SJCRH30 (cell line): ENCODE data around the gene LEPROT. TPM values are rescaled to one million over a fixed set of nuclear protein-coding genes. Genes with fewer than 3 reads are reported as not detected.
A peak's percentile ranks its signal among the peaks of the same experiment; 100 is the strongest.

Experiments used
- DNase-seq, 2 experiments: peaks; one replicate each; pipeline ENCODE4 v3.0.0-alpha.2; 2015 to 2020
- H3K27ac ChIP-seq: fragments of 250-450 bp; sonication (Bioruptor Pico); 2 replicates; pipeline ENCODE4 v1.5.1; 2020; ENCODE audit warnings: mild to moderate bottlenecking, moderate library complexity
- H3K27me3 ChIP-seq: fragments of 250-450 bp; sonication (Bioruptor Pico); 2 replicates; pipeline ENCODE4 v1.5.1; 2020; ENCODE audit warnings: mild to moderate bottlenecking, moderate library complexity
- H3K36me3 ChIP-seq: fragments of 250-450 bp; sonication (Bioruptor Pico); 2 replicates; pipeline ENCODE4 v1.5.1; 2020; ENCODE audit warnings: mild to moderate bottlenecking, moderate library complexity
- H3K4me1 ChIP-seq: fragments of 250-450 bp; sonication (Bioruptor Pico); 2 replicates; pipeline ENCODE4 v1.5.1; 2020; ENCODE audit warnings: mild to moderate bottlenecking, moderate library complexity
- H3K4me3 ChIP-seq: fragments of 250-450 bp; sonication (Bioruptor Pico); 2 replicates; pipeline ENCODE4 v1.5.1; 2020; ENCODE audit warnings: mild to moderate bottlenecking, moderate library complexity
- H3K9me3 ChIP-seq: fragments of 250-450 bp; sonication (Bioruptor Pico); replicated peaks from 2 replicates; pipeline ENCODE4 v1.5.1; 2020; ENCODE audit warnings: mild to moderate bottlenecking, moderate library complexity
- total RNA-seq: library from RNA; depleted of rRNA; stranded (reverse); fragments of >200 nt; shearing (Covaris generic); gene quantifications from 2 replicates; pipeline ENCODE4 v1.2.3, GENCODE V29; 2014; rRNA removed

The LEPROT gene
- total RNA-seq, 1 experiment from 2014 or later, result 27.2 TPM

DNA sequence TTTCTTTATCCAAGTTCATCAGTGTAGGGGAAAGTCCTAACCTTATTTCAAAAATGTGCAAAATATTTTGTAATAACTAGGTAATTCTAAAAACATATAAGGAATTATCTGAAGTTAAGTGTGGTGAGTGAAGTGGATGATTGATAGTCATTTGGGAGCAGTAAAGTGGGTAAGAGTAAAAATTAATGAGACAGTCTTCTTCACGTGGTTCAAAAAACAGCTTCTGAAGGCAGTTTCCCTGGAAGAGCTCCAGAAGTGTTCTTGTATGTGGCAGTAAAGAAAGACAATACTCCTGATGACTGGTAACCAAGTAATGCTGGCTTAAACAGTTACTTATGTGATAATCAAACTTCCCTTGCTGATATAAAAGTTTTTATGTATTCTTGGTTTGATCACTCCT is 50.3 kb downstream of the LEPROT start:
- Histone ChIP-seq H3K4me3 (no peak overlapping the region), H3K9me3 (no peaks in the 10 kb centered on the region), H3K27ac (no peak overlapping the region), H3K27me3 (no peaks in the 10 kb centered on the region), H3K4me1 (peaks cover 17% of the 10 kb centered on the region), H3K36me3 (no peaks in the 10 kb centered on the region)
- no peak for DNase-seq

DNA sequence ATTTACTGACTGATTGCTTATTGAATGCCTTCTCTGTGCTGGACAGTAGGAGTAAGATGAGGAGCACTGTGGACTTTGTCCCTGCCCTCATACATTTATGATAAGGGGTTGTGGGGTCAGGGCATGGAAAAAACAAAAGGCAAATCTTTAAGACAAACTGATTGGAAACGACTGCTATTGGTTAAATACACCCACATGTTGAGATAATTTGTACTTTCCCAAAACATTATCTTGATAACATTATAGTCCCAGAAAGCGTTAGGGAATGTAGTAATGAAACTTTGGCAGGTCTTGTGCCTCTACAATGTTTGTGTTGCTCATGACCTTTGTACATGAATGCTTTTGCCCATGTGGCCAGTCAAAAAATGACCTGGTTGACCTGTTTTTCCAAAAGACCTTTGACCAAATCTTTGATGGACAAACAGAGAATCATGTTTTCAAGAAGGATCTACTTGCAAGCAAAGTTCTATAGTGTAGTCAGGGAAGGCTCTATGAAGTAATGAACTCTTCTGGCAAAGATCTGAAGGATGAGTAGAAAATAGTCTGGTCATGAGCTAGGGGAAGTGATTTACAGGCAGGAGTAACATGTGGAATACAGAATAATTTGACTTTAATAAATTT is 50.9 kb downstream of the LEPROT start:
- no peaks in the 10 kb centered on the region for H3K9me3 ChIP-seq
- no peaks in the 10 kb centered on the region for H3K36me3 ChIP-seq
- H3K27me3 ChIP-seq, result no peaks in the 10 kb centered on the region
- no peak overlapping the region for H3K27ac ChIP-seq
- H3K4me1 ChIP-seq, result peaks cover 17% of the 10 kb centered on the region
- DNase-seq, result no peak
- no peak overlapping the region for H3K4me3 ChIP-seq

DNA sequence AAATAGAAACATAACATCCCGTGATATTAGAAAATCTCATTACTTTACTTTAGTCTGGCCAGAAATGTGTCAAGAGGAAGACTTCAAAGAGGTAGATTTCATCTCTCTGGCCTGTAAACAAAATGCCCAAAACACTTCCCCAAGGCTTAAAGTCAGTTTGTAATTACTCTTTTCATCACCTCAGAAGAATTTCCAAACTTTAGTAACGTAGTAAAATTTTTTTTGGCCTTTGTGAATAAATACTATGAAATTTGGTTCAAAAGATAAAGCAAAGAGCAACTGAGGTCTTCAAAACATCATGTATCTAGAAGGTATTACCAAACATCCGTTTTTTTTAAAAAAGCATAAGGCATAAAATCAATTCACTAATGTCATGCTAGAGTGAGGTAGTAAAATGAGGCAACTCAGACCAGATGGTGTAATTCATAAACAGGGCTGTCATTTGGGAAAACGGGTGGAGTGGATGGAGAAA is 51.4 kb downstream of the LEPROT start:
- peak in 1 of 2 experiments; percentile 18 for DNase-seq
- Histone ChIP-seq H3K9me3 (no peaks in the 10 kb centered on the region), H3K27ac (no peak overlapping the region), H3K36me3 (no peaks in the 10 kb centered on the region), H3K27me3 (no peaks in the 10 kb centered on the region), H3K4me3 (no peak overlapping the region), H3K4me1 (peaks cover 17% of the 10 kb centered on the region)

DNA sequence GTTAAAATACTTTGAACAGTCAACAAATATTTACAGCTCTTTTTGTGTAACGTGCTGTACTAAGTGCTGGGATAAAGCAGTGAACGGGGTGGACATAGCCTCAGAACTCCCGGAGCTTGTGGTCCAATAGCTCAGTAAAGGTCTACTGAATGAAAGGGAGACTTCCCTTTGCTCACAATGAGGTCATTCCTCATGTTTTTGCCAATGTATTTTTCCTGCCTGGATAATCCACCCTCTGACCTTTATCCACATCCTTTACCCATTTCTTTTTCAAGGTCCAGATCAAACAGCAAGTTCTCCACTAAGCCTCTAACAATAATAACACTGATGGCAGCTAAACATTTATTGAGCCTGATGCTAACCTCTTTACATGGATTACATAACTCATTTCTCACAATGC is 55.9 kb downstream of the LEPROT start:
- no peaks in the 10 kb centered on the region for H3K27me3 ChIP-seq
- H3K4me1 ChIP-seq, result peaks cover 4% of the 10 kb centered on the region; the same call in 1 of the 2 replicates
- no peak overlapping the region for H3K27ac ChIP-seq
- no peak overlapping the region for H3K4me3 ChIP-seq
- H3K36me3 ChIP-seq, result no peaks in the 10 kb centered on the region
- DNase-seq, result no peak
- H3K9me3 ChIP-seq, result no peaks in the 10 kb centered on the region

DNA sequence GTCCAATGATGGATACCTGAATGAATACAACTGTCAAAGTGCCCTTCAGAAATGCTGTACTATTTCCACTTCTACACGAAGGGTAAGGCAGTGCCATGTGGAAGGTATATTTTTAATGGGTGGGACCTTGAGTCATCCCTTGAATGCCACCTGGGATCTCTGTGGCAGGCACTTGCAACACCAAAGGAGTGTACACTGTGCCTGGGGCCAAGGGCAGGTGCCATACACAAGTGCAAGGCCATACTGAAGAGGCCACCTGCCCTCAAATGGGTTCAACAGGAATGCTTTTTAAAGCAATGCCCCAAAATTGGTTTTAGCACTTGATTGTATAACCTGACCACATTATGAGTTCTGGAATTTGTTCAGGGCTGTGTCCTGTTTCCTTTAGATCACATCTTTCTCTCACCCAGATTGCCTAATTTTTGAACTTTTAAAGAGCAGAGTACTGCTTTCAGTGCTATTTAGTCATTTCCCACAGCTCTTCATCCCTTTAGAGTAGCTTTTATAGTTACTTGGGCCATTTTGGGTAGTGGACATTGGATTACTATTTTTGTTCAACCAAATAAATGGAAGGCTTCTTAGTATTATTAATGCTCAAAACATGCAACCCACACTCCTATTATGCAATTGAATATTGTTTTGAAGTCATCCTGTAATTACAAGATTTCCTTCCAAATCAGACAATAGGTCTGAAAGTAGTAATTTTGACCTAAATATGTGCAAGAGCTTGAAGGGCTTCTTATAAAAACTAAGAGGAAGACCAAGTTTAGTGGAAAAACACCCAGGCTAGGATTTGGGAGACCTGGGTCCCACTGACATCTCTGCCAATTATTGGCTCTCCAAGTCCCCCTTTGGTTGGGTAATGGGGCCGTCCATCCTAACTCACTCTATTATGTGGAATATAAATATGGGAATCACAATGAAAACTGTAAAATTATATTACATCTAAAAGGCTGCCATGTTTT is 57.2 kb downstream of the LEPROT start:
- DNase-seq, result no peak
- Histone ChIP-seq H3K9me3 (no peaks in the 10 kb centered on the region), H3K36me3 (no peaks in the 10 kb centered on the region), H3K27me3 (no peaks in the 10 kb centered on the region), H3K4me1 (no peaks in the 10 kb centered on the region), H3K4me3 (no peak overlapping the region), H3K27ac (no peak overlapping the region)

DNA sequence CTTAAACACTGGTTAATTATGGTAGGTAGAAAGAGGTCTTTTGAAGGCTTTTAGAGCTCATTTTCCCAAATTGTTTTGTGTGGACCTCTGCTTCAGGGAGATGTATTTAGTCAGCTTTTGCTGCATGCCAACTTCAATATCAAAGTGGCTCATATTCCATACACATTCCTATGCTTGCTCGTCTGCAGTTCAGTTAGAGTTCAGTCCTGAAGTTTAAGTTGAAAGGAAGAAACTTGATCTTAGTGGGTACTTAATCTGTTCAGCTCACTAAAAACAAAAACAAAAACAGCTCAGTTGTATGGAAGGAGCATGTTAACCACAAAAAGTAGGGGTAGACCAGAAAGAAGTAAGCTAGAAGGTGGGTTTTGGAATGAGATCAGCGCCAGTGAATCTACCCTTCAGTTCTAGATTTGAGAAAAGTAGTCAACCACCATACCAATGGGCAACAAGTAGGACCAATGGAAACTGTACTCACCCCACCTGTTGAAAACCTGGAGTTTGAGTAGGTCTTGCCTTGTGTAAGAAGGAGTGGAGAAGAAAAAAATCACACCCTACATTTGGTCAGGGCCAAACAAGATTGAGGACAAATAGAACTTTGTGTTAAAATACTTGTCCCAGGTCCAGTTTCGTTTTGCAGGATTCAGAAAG is 58.0 kb downstream of the LEPROT start:
- Histone ChIP-seq H3K36me3 (no peaks in the 10 kb centered on the region), H3K27ac (no peak overlapping the region), H3K4me3 (no peak overlapping the region), H3K9me3 (no peaks in the 10 kb centered on the region), H3K4me1 (no peaks in the 10 kb centered on the region), H3K27me3 (no peaks in the 10 kb centered on the region)
- DNase-seq, result no peak

DNA sequence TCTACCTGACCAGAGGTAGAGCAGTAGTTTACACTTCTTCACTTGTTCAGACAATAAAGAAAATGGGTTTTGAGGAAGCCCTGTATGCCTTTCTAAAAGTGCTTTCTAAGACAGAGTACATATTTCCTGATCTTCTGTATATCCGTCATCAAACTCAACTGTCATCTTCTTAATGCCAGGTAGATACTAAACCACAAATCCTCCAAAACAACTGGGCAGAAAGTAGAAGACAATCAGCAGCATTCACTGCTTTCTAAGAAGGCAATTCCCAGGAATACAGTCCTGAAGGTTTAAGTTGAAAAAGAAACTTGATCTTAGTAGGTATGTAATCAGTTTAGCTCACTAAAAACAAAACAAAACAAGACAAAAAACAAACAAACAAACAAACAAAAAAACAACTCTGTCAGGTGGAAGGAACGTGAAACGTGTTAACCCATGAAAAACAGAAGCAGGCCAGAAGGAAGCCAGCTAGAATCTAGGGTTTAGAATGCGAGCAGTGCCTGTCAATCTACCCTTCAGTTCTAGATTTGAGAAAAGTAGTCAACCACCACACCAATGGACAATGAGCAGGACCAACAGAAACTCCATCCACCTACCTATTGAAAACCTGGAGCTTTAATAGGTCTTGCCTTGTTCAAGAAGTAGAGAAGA is 59.2 kb downstream of the LEPROT start:
- H3K9me3 ChIP-seq, result no peaks in the 10 kb centered on the region
- H3K4me1 ChIP-seq, result no peaks in the 10 kb centered on the region
- DNase-seq, result no peak
- no peak overlapping the region for H3K27ac ChIP-seq
- H3K36me3 ChIP-seq, result no peaks in the 10 kb centered on the region
- H3K4me3 ChIP-seq, result no peak overlapping the region
- no peaks in the 10 kb centered on the region for H3K27me3 ChIP-seq

DNA sequence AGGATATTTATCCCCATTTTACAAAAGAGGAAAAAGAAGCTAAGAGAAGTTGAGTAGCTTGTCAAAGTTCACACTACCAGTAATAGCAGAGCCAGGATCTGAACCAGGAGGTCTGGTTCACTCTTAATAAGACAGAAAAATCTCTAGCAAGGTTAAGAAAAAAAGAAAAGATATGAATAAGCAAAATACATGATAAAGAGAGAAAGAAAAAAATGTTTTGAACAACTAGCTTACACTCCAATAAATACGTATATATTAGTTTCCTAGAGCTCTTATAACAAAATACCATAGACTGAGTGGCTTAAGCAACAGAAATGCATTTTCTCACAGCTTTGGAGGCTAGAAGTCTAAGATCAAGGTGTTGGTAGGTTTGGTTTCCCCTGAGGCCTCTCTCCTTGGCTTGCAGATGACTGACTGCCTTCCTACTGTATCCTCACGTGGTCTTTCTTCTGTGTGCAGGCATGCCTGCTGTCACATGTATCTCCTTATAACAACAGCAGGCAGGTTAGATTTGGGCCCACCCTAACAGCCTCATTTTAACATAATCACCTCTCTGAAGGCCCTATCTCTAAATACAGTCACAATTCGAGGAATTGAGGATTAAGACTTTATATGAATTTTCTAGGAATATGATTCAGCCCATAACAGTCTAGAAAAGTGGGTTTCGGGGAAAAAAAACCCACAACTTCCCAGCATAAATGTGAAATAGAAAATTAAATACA is 60.4 kb downstream of the LEPROT start:
- no peaks in the 10 kb centered on the region for H3K27me3 ChIP-seq
- H3K4me1 ChIP-seq, result no peaks in the 10 kb centered on the region
- no peak for DNase-seq
- no peaks in the 10 kb centered on the region for H3K36me3 ChIP-seq
- no peak overlapping the region for H3K27ac ChIP-seq
- H3K9me3 ChIP-seq, result no peaks in the 10 kb centered on the region
- H3K4me3 ChIP-seq, result no peak overlapping the region

DNA sequence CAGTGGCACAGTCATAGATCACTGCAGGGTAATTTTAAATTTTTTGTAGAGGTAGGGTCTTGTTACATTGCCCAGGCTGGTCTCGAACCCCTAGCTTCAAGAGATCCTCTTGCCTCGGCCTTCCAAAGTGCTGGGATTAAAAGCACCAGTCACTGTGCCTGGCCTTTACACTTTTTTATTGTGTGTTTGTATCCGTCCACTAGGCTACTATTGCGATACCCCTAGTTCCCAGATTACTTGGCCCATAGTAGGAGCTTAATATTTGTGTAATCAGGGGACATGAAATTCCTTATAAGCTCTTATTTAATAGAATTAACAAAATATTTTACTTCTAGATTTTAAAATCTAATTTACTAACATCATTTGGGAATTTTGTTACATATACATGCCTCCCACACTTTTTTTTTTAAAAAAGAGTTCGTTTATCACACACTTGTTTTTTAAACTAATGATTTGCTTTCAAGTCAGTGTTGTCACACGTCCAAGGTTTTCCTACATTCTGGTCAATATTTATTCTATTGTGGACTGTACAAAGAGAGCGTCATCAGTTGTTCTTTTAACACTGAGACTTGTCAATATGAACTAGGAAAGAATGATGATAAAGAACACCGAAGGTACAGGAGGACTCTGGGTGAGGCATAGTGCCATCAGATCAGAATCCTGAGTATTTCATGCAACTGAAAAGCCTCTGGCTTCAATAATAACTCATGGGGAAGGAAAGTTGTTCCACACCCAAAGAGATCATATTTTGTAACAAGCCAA is 63.7 kb downstream of the LEPROT start:
- Histone ChIP-seq H3K4me1 (no peaks in the 10 kb centered on the region), H3K36me3 (no peaks in the 10 kb centered on the region), H3K9me3 (no peaks in the 10 kb centered on the region), H3K4me3 (no peak overlapping the region), H3K27me3 (no peaks in the 10 kb centered on the region), H3K27ac (no peak overlapping the region)
- DNase-seq, result no peak

Other genes starting within 250 kb of the LEPROT start
- gene DNAJC6, start 111.1 kb upstream of the LEPROT start, total RNA-seq, result 0.02 and 0.35 TPM in 2 replicates
- 1.2 and 1.4 TPM in 2 replicates for gene LEPR, start within 50 bp of the LEPROT start, total RNA-seq